IPS DF 4.7 (cell line): ENCODE measurements around the gene RAB40A.
"Not testable (repeated sequence)": the region's sequence is repeated elsewhere in the genome, so short reads cannot be mapped to it uniquely, and the experiment has no call there.

Experiments
- DNase-seq: peaks from one replicate; pipeline ENCODE4 v3.0.0-alpha.2; 2013; ENCODE audit warnings: low spot score; ENCODE audit errors: extremely low read depth

RAB40A gene

DNA sequence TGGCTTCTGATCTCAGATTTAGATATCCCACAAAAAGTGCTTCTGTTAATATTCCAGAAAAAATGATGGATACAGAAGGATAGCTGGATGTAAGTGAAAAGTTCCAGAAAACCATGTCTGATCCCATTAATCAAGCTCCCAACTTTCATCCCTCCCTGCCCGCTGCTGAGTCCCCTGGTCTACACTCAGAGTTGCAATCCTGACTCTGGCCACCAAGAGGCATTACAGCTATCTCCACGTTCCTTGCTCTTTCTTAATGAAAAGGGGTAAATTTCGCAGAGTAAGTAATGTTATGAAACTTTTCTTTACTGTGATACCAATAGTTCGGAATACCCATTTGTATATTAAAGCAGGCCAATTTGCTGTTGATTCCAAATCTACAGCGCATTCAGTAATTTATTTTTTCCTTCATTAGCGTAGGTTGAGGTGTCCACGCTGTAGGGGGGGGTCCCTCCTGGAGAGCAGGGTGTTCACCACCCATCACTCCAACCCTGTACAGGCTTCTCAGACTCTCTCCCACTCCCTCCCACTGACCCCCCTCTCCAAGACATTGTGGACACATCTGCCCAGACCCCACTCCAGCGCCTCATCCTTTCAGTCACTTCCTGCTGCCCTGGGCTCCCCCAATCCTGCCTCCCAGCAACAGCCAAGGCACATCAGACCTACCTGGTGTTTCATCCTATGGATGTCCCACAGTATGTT lies 55.1 kb downstream of the RAB40A start:
- DNase-seq: no peak

GRCh38 chrX:103461156-103461555 lies 58.1 kb downstream of the RAB40A start:
- DNase-seq: no peak

DNA sequence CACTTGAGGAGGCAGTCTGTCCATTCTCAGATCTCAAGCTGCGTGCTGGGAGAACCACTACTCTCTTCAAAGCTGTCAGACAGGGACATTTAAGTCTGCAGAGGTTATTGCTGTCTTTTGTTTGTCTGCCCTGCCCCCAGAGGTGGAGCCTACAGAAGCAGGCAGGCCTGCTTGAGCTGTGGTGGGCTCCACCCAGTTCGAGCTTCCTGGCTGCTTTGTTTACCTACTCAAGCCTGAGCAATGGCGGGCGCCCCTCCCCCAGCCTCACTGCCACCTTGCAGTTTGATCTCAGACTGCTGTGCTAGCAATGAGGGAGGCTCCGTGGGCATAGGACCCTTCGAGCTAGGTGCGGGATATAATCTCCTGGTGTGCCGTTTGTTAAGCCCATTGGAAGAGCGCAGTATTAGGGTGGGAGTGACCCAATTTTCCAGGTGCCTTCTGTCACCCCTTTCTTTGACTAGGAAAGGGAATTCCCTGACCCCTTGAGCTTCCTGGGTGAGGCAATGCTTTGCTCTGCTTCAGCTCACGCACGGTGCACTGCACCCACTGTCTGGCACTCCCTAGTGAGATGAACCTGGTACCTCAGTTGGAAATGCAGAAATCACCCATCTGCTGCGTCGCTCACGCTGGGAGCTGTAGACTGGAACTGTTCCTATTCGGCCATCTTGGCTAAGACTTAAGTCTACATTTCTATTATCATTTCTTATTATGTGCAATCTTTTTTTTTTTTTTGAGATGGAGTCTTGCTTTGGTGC lies 59.1 kb downstream of the RAB40A start:
- DNase-seq: not testable (repeated sequence)

DNA sequence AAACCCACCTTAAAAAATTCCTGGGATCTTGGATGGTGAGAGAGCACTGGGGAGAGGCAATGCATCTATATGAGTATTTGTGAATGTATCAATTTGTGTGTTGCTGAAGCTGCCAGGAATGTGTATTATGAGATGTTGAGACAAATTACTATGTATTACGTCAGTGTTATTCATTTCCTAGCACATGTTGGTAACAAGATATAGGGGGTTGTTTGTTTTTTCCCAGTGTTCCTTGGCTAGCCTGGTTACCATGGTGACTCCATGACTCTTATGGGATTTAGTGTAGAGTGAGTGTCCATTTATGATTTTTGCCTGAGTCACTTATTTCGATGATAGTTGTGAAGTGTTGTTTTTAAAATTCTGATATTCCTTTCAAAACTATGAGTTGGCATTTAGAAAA lies 65.6 kb downstream of the RAB40A start:
- DNase-seq: no peak
